HG03159 (cell line): ENCODE results near the gene AKR7A3.
"Not testable (repeated sequence)": the region's sequence is repeated elsewhere in the genome, so short reads cannot be mapped to it uniquely, and the experiment has no call there.

Experiments used
- ATAC-seq: cut with Tn5 transposase; IDR thresholded peaks from one replicate; pipeline ENCODE4 v1.9.1; 2021; ENCODE audit warnings: mild to moderate bottlenecking, moderate library complexity; ENCODE audit not compliant: unreplicated experiment

AKR7A3 gene

GRCh38 chr1:19319196-19319595, 30.6 kb upstream of the AKR7A3 start:
- ATAC-seq, result no peak

GRCh38 chr1:19317126-19317910, 28.7 kb upstream of the AKR7A3 start:
- ATAC-seq, result no peak

- no peak for ATAC-seq
These were observed 27.0 kb upstream of the AKR7A3 start for GRCh38 chr1:19315378-19316198.

- ATAC-seq, result no peak
These were observed 25.7 kb upstream of the AKR7A3 start for GRCh38 chr1:19313961-19314882.

DNA sequence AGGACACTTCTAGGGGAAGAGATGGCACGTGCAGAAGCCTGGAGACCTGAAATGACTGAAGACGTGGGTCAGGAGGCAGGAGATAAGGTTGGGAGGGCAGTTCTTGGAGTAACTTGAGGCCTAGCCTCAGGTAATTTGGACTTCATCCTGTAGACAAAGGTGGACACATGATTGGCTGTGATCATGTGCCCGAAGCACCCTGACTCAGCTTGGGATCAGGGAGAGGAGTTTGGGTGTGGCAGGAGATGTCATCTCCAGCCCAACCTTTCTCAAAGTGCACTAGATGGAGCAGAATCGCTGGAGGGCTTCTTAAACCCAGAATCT, 25.0 kb upstream of the AKR7A3 start:
- no peak for ATAC-seq

DNA sequence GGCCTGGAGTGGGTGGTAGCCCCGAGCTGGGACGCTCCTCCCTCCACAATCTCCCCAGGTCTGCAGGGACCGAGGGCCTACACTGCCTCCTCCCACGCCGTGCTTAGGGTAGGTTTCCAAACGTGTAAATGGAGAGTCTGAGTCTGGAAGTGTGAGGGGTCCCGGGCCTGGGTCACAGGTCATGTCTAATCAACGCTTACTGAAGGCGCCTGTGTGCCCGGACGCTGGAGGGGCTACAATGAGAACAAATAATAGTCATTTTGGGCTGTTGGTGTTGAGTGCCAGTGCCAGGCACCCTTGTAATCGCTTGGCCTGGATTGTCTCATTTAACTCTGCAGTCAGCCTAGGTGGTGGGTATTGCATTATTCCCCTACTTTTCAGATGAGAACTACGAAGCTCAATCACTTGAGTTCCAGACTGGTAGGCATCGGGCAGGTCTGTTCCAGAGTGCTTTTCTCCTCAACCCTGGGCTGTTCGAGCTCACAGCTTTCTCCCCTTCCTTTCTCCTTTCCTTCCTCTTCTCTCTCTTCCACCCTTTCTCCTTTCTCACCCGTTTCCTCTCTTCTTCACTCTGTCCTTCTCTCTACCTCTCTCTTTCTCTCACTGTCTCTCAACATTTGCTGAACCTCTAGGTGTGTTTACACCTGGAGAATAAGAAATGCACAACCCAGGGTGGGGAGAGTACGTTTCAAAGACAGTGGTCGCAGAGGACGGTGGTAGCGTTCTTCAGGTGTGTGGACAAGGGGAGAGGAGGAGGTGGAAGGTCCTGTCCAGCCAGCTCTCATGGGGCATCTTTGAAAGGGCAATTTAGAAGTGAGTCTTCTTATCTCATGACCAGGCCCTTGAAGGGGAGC, 24.4 kb upstream of the AKR7A3 start:
- ATAC-seq, result peak; percentile 12

- peak; percentile 66 for ATAC-seq
These were observed 23.6 kb upstream of the AKR7A3 start, which contains the start of the genes AKR7A2 and SLC66A1 for GRCh38 chr1:19311931-19312781. Gene AKR7A2, minus strand, starts transcription at chr1:19312144. Its CDS starts 20 bp downstream, at chr1:19312124. Gene SLC66A1, plus strand, starts transcription at chr1:19312326. Its CDS starts 5,352 bp downstream, at chr1:19317678.

DNA sequence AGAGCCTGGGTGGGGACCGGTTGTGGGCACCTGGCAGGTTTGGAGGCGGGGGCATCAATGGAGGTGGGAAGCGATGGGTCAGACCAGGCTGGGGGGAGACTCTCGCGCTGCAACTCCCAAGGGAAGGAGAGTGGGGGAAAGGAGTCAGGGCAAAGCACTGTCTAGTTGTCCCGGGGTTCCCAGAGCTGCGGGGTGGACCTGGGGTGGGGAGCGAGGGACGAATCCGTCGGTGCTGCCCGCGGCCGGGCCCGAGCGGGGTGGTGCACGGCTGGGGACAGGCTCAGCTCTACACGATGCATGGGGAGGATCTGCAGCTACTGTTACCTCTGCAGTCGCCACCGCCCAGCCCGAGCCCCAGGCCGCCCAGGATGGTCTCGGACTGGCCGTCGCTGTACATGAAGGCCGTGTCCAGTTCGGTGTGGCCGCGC, 22.9 kb upstream of the AKR7A3 start:
- ATAC-seq, result peak; percentile 5

DNA sequence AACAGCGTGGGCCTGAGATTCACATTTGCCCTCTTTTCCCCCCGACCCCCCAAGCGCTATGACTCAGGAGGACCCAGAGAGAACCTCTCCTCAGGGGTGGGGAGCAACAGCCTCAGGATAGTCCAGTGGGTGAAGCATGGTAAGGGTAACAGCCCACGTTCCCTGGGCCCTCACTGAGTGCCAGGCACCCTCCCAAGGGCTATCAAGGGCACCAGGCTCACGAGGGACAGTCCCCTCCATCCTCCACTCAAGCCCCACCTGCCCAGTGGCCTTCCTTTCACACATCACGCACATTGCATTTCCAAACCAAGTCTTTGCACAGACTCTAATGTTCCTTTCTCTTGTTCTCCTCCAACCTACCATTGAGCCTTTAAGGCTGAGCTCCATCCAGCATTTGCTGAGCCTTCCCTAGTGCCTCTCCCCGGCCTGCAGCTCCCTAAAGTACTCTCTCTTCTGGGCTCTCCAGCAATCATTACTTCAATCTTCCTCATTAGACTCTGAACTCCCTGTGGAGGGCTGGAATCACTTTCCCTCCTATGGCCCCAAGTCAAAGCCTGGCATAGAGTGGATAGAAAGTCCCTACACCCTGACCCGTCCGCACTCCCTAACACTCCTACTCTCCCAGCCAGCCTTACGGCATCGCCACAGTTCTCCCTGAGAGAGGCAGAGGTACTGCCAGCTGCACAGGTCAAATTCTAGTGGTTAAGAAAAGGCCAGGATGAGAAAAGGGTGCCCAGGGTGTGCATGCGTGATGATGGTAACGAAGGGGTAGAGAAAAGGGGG, 22.3 kb upstream of the AKR7A3 start:
- no peak for ATAC-seq

- ATAC-seq, result no peak
These were observed 21.5 kb upstream of the AKR7A3 start for GRCh38 chr1:19310061-19310460.

DNA sequence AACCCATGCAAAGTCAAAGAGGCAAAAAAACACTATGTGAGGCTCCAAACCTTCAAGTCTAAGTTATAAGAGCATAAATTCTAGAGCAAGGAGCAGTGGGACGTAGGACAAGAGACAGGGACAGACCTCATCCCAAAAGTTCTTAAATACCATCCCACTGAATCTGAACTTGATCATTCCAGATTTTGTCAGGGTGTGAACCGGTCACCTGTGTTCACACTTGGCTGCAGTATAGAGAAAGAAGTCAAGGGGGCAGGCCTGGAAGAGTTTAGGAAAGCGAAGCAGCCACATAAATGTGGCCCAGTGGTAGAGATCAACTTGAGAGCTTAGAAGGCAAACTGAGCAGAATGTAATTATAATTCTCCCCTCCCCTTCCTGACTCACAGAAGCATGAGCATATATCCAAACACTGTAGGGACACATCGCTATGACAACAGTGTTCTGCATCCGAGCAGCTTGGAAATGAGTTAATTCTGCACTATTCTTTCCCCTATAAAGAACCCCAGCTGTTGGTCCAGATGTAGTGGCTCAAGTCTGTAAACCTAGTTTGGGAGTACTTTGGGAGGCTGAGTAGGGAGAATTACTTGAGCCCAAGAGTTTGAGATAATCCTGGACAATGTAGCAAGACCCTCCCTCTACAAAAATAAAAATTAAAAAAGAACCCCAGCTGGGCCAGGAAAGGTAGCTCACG, 20.7 kb upstream of the AKR7A3 start:
- ATAC-seq, result no peak

GRCh38 chr1:19308509-19308907, 19.9 kb upstream of the AKR7A3 start:
- no peak for ATAC-seq

GRCh38 chr1:19307794-19308508, 19.4 kb upstream of the AKR7A3 start:
- ATAC-seq, result no peak

GRCh38 chr1:19306941-19307340, 18.4 kb upstream of the AKR7A3 start:
- ATAC-seq, result no peak

DNA sequence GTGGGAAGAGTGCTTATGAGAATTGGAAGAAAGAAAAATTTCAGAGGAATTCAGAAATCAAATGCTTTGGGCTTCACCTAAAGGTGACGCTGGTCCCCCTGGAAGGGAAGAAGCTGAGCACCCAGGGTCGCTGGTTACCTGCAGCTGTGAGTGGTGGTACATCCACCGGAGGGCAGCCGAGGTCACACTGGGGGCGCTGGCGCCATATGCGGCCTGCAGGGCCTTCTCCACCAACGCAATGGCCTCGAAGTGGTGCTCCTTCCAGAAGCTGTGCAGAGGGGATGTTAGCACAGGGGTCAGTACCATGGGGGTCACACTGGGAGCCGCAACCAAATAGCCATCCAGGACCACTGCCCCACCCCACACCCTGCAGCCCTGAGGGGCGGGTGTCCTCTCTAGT, 17.3 kb upstream of the AKR7A3 start:
- ATAC-seq, result no peak

DNA sequence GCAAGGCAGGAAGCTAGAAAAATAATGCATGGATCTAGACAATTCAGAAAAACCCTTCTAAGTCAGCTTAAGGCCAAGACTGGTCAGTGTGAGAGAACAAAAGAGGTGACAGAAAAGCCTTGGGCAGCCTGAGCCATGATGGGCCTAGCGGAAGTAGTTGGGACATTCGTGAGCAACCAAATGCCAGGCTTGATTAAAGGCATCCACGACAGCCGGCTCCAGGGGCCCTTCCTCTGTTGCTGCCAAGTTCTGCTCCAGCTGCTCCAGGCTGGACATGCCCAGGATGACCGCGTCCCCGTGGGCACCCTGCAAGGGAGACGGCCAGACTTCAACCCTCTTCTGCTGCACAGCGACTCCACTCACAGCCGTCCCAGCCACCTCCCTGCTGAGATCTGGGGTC, 15.5 kb upstream of the AKR7A3 start:
- ATAC-seq, result not testable (repeated sequence)

- ATAC-seq, result no peak
These were observed 11.6 kb upstream of the AKR7A3 start for GRCh38 chr1:19300211-19300610.
